GM21515 (cell line): Measurements from ENCODE around the gene ZC3H7B.

Source experiments
- ATAC-seq: cut with Tn5 transposase; IDR thresholded peaks from one replicate; pipeline ENCODE4 v1.9.1; 2021; ENCODE audit not compliant: unreplicated experiment

The ZC3H7B gene

DNA sequence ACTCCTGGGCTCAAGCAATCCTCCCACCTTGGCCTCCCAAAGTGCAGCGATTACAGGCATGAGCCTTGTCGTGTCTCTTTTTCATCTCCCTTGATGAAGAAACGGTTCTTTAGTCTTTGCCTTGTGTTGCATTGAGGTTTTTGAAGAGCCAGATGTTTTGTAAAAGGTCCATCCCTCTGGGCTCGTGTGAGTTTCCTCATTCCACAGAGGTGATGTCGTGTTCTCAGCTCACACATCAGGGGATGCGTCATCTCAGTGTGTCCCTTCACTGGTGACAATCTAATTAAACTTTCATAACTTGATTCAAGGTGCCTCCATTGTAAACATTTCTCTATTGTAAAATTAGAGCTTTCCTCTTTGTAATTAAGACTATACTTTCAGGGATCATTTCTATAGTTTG, 50.7 kb downstream of the ZC3H7B start:
- ATAC-seq: no peak

DNA sequence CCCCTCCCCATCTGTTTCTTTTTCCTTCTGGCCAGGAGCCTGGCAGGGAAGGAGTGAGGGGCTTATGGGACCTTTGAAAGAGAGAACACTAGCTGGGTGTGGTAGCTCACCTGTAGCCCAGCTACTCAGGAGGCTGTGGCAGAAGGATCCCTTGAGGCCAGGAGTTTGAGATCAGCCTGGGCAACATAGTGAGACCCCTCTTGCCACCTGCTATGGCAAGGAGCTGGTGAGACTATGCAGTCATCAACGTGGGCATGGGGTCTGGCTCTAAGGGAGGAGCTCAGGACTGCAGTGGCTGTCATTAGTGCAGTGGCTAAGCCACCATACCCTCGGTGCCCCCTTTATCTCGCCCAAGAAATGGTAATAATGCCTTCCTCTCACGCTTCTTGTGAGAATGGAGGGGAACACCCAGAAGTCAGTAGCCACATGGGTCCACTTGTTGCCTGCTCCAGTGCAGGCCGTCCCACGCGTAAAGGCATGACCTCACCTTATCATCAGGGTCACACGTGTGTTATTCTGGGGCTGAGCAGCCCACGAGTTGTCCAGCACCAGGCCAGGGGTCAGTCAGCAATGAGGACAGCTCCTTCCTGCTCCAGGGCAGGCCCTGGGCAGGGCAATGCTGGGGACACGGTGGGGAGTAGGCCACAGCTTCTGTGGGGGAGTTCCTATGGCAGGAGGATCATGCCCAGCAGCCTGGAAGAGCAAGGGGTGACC, 52.7 kb downstream of the ZC3H7B start:
- ATAC-seq: no peak

DNA sequence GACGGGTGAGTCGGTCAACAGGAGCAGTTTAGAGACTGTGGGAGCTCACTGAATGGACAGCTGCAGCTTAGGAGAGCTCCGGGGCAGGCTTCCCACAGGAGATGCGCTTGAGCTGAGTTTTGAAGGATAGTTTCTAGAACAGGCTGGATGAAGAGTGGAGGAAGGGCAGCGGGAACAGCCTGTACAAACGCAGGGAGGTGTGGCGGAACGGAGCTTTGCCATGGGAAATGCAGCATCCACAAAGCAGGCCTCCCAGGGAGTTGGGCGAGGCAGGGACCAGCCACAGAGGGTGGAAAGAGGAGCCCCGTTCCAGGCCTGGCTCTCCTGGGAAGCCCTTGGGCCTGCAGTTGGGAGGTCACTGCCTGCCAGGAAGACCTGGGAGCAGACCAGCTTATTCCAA, 53.7 kb downstream of the ZC3H7B start:
- ATAC-seq: no peak

DNA sequence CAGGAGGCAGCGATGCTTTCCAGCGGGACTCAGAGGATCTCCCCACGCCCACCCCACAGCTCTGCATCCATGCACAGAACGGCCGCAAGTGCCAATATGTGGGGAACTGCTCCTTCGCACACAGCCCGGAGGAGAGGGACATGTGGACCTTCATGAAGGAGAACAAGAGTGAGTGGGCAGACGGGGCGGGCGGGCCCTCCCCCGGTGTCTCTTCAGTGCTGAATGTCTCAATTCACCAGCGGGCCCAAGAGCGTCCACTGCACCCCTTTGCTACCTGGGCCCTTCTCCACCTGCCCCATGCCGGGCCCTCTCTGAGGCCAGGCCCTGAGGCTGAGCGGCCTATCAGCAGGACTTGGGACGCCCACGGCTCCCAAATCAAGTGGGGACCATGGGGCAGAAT, 54.6 kb downstream of the ZC3H7B start:
- ATAC-seq: no peak

DNA sequence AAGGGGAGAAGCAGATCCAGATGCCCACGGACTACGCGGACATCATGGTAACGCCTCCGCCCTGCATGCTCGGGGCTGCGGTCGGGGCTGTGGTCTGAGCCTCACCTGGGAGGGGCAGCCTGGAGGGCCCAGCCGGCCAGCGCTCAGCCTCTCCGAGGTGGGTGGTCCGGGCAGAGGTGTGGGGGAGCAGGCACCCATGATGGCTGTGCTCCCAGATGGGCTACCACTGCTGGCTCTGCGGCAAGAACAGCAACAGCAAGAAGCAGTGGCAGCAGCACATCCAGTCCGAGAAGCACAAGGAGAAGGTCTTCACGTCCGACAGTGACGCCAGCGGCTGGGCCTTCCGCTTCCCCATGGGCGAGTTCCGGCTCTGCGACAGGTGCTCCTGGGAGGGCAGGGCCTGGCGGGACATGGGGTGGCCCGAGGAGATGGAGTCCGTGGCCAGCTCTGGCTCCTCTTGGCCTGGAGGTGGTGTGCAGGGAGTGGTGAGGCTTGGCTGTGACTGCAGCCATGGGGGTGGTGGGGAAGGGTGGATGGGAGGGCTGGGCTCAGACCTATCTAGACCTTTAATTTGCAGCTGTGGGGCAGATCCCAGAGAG, 55.2 kb downstream of the ZC3H7B start:
- ATAC-seq: no peak

DNA sequence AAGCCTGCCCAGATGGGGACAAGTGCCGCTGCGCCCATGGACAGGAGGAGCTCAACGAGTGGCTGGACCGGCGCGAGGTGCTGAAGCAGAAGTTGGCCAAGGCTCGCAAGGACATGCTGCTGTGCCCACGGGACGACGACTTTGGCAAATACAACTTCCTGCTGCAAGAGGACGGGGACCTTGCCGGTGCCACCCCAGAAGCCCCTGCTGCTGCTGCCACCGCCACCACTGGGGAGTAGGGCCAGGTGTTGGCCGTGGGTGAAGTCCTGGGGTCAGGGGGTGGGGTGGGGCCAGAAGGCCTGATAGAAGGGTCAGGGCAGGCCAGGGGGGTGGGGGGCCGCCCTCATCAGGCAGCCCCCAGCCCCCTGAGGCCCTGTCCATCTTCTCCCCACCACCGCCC, 55.9 kb downstream of the ZC3H7B start:
- no peak for ATAC-seq

DNA sequence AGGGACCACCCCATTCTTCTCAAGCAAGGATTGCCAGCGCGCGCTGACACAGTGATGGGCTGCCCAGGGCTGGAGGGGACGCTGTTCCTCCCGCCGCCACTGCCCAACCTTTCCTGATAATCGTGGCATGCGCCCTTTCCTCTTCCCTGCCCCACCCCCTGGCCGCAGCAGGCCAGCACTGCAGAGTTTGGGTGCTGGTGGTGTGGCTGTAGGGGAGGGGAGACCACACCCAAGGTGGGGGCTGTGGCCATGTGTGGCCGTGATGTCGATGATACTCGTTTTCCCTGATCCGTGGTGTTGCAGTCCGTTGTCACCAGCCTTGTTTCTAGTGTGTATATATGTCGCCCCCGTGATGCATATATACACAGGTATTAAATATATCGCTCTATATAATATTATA, 57.6 kb downstream of the ZC3H7B start:
- ATAC-seq: no peak

DNA sequence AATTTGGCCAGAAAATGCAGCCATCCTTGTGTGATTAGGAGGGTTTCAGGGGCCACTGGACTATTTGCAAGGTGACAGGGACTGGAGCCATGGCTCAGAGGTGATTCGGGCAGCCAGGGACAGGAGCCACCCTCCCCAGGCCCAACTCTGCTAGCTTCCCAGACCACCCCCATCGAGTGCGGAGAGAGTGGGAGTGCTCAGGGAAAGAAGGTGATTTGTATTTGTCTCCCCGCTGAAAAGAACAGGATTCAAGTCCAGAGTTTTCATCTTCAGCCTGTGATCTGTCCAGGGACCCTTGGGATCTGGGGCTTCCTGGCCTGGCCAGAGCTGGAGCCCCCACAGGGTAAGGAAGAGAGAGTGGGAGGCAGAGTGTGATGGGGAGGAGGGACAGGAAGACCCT, 58.1 kb downstream of the ZC3H7B start:
- ATAC-seq: no peak

DNA sequence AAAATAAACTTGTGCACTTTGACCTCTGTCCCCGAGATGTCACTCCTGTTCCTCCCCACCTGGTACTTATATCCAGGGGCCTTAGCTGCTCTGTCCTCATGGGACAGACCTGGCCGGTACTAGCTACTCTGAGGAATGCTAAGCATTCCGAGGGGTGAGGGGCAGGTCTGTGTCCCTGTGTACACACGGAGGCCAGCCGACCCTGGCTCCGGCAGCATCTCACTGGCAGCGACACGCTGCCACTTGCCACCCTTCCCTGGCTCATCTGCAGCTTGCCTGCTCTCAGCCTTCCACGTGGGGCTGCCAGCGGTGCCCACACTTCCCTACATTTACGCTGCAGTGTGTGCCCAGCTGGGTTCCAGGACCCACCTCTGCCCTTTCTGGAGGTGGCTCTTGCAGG, 58.8 kb downstream of the ZC3H7B start:
- no peak for ATAC-seq

DNA sequence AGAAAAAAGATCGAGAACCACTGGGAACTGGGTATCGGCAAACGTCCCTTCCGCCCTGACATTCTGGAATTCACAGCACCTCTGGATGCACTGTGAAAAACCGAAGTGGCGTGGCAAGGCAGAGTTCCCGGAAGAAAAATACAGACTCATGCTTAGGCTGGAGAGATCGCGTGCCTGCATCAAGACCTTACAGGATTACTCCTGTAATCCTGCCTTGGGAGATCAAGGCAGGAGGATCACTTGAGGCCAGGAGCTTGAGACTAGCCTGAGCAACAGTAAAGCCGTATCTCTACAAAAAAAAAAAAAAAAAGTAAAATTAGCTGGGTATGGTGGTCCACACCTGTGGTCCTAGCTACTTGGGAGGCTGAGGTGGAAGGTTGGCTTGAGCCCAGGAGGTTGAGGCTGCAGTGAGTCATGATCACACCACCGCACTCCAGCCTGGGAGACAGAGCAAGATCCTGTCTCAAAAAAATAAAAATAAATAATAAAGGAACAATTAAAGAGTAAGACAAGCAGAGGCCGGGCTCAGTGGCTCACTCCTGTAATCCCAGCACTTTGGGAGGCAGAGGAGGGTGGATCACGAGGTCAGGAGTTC, 60.5 kb downstream of the ZC3H7B start:
- ATAC-seq: no peak

DNA sequence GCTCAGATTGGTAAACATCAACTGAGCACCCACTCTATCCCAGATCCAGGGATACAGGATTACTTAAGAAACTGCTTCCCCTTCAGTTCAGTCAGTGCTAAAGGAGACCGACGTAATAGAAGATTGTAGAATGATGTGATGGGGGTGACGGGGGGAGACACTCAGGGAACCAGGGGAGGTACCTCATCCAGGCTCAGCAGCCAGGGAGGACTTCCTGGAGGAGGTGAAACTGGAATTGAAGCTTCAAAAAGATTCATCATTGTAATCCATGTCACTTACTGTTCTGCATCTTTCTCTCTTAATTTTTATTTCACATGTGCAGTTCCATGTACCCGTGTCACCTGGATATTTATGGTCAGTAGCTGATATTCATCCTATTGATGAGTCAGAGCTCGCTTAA, 61.3 kb downstream of the ZC3H7B start:
- no peak for ATAC-seq

DNA sequence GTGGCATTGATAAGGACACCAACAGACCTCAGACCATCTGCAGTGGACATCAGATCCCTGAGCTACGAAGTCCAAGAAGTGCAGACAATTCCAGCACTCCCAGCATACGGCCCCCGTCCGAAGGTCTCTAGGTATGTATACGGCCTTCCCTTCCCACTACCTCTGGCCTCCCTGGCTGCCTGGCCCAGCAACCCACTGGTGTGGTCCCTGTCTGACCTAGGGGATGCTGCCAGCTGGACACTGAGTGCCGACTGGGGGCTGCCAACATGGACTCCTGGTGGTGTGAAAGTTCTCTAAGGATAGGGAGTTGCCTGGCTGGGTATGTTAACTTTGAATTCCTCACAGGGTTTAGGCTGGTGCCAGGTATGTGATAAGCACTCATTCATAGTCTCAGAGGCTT, 62.9 kb downstream of the ZC3H7B start:
- no peak for ATAC-seq

DNA sequence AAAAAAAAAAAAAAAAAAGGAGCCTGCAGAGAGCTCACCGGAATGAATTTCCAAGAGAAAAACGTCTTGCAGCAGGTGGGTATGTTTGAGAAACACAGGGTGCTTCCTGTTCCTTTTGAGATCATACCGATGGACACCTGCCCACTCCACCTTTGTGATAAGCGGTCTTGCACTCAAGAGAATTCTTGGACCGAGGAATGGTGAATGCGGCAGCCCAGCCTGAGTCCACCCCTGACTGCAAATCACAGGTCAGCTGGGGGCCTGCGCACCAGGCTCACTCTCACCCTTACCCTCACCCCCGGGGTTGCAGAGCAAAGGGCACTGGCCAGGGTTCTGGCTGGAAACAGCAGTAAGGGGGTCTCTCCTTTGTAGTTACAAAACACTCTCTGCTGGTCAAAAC, 63.6 kb downstream of the ZC3H7B start:
- ATAC-seq: no peak

DNA sequence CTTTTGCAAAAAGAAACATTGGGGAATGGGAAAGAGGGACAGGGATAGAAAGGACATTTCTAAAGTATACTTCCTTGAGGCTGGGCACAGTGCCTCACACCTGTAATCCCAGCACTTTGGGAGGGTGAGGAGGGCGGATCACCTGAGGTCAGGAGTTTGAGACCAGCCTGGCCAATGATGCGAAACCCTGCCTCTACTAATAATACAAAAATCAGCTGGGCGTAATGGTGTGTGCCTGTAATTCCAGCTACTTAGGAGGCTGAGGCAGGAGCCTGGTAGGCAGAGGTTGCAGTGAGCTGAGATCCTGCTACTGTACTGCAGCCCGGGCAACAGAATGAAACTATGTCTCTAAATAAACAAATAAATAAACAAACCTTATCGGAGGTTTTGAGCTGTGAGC, 64.1 kb downstream of the ZC3H7B start:
- ATAC-seq: no peak

DNA sequence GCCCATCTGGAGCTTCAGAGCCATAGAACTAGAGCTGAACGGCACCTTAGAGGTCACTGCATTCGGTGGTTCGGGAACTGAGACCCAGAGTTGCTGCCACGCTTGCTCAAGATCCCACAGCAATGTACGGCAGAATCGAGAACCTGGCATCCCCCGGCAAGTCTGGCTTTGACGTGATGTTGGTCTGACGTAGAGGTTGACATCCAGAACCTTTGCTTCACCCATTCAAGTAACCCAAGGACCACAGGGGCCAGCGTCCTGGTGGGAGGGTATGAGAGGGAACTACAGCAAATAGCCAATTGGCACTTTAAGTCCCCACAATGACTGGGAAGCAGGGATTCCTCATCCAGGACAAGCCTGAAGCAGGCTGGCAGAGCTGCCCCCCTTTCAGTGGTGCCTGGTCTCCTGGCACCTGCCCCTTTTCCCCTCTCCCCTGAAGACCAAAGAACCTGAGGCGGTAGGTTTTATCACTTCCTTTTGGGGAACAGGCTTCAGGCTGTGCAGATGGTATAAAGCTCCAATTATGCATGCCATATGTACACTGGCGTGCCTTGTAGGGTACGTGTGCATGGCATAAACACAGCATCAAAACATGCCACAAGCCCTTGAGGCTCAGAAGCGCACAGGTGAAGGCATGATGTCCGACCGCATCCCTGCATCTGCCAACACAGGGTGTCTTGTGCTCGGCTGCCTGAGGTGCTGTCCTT, 65.2 kb downstream of the ZC3H7B start:
- no peak for ATAC-seq

DNA sequence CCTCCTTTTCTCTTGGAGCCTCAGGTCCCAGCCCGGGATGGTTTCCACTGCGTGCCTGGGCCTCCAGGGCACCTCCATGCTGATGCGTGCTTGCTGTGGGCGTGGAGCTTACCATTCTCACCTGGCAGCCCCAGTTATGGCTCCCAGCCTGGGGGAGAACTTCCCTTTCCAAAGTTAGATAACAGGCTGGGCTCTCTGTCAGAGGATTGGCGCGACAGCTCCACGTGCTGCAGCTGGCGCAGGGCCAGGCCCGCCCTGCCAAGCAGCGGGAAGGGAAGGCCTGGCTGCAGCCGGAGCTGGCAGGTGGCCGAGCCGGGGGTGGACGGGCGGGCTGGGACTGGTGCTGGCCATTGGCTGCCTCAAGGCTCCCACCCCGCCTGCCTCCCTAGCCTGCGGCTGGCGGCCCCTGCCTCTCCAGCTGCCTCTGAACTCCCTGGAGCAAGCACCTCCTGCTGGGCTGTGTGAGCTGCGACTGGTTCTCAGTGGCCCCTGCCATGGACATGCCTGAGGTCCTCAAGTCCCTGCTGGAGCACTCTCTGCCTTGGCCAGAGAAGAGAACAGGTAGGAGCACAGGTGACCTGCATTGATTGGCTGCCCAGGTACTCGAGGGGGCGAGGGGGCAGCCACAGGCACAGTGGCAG, 65.8 kb downstream of the ZC3H7B start:
- ATAC-seq: no peak

DNA sequence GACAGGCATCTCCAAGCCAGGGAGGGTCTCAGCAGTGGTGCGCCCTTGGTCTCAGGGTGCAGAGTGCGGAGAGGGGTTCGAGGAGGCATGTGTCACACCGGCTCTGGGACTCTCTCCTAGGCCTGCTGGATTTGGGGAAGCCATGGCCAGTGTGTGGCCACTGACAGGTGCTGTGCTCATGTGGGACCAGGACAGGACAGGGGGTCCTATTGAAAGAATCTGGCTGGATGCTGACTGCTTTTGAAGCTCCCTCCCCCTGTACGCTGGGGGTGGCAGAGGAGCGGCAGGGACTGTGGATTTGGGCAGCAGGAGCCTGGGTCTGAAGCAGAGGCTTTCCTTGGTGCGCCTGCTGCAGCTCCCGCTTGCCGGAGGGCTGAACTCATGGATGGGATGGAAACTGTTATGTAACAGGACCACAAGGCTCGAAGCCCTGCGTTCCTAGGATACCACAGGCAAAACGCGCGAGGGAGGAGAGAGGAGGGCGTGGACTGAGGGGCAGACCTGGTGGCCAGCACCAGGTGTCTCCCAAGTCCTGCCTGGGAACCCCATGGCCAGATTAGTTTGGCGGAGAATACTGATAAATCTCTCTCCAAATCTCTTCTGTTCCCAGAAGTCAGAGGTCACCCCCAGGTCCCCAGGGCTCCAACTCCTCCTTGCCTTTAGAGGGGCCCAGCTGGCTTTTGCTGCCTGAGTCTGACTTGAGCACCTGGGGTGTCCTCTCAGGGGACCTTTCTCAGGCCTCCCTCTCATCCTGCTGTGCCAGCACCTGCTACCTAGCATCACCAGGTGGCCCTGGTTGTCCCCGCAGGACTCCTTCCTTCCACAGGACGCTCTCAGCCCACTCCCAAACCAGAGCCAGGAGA, 66.6 kb downstream of the ZC3H7B start:
- no peak for ATAC-seq

DNA sequence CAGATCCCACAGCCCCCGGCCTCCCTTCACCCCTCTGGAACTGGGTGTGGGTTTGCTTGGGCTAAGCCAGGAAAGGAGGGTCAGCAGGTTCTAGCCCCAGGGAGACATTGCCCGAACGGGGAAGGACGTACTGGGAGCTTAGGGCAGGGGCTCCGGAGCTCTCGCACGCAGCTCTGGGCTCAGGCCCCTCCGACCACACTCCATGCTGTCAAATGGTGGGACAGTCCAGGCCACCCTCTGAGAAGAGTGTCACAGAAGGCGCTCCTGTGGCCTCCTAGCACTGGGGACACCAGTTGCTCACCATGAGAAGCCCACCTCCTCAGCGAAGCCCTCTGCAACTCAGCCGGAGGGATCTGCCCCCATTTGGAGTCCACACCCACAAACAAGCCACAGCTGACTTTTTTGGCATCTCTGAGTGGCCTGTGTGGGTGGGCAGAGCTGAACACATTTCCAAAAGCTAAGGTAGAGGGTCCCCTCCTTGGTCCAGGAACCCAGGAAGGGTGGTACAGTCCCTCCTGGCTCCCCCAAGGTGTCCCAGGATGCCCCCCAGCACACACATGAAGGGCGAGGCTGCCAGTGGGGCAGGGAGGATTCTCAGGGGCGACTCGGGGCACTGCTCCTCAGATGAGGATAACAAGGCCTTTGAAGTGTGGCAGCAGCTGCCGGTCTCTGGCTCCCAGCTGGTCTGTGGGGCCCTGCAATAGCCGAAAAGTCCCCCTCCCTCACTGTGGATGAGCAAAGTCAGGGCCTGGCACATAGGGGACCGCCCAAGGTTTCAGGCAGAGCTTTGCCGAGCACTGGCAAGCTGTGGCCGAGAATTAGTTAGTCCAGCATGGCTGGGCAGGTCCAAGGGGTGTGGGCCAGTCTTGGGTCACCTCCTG, 67.5 kb downstream of the ZC3H7B start:
- ATAC-seq: no peak

DNA sequence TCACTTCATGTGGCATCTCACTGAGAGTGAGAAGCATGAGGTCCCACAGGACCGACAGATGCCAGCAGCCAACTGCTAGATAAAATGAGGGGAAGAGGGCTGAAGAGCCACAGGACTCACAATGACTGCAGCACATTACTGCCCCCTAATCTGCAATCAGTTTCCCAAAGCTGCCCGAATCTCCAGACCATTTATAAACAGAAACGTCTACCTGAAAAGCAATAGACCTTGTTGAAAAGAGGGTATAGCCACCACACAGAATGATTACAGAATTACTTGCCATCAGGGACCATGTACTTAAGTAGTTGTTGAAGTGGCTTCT, 68.1 kb downstream of the ZC3H7B start:
- ATAC-seq: no peak

DNA sequence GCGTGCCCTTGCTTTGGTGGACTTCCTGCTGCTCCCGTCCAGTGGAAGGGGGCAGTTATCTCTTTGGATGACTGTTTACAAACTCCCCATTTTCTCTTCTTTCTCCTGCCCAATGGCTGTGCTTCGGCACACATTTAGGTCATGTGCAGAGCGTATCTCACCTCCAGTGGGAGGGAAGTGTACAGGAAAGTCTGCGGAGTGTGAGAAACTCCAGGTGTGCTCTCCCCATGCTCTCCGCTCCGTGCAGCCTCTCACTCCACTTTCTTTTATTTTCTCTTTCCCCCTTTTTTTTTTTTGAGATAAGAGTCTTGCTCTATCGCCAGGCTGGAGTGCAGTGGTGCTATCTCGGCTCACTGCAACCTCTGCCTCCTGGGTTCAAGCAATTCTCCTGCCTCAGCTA, 68.5 kb downstream of the ZC3H7B start:
- ATAC-seq: no peak
